GM12892 (cell line): ENCODE data around the gene SUV39H1.
"Not testable (repeated sequence)": the region's sequence is repeated elsewhere in the genome, so short reads cannot be mapped to it uniquely, and the experiment has no call there.

Experiments
- DNase-seq: peaks from one replicate; pipeline ENCODE4 v3.0.0; 2011; ENCODE audit not compliant: insufficient read length
- FAIRE-seq: peaks from 2 replicates; lab custom pipeline; 2011; peaks lifted over from hg19 to GRCh38; lab: Jason Lieb, UNC
- POLR2A ChIP-seq: IDR thresholded peaks from 2 replicates; pipeline ENCODE4 v1.6.1; 2011; ENCODE audit warnings: low read depth, low read length, control low read depth
- POLR2AphosphoS5 ChIP-seq: IDR thresholded peaks from 2 replicates; pipeline ENCODE4 v1.6.1; 2011; ENCODE audit warnings: low read depth, low read length, control low read depth
- TAF1 ChIP-seq: IDR thresholded peaks from 2 replicates; pipeline ENCODE4 v1.6.1; 2011; ENCODE audit warnings: low read depth, mild to moderate bottlenecking, control low read depth, low read length, borderline replicate concordance

The SUV39H1 gene

DNA sequence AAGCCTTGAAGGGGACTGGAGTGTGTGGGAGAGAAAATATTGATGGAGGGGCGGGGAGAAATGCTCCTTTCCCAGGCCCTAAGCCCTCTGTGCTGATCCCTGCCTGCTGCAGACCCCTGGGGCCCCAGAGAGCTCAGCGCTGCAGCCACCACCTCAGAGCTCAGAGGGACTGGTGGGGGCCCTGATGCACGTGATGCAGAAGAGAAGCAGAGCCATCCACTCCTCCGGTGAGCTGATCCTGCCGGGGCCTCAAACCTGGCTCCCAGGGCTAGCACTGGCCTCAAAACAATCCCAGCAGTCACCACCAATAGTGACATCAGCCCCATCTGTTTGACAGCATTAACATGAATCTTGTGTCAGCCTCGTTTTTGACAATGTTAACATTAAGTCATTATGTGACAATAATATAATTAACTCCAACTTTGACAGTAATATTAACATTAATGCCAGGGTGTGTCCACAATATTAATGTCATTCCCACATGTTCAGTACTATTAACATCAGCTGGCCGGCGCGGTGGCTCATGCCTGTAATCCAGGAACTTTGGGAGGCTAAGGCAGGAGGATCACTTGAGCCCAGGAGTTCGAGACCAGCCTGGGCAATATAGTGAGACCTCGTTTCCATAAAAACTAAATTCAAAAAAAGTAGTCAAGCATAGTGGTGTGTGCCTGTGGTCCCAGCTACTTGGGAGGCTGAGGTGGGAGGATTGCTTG, 7.2 kb upstream of the SUV39H1 start:
- no peak for DNase-seq
- FAIRE-seq = no peak
- TF ChIP-seq POLR2AphosphoS5 (no peak), TAF1 (no peak), POLR2A (no peak)

- FAIRE-seq, DNase-seq: not testable (repeated sequence)
Measured at GRCh38 chrX:48691746-48692145, 4.8 kb upstream of the SUV39H1 start.

DNA sequence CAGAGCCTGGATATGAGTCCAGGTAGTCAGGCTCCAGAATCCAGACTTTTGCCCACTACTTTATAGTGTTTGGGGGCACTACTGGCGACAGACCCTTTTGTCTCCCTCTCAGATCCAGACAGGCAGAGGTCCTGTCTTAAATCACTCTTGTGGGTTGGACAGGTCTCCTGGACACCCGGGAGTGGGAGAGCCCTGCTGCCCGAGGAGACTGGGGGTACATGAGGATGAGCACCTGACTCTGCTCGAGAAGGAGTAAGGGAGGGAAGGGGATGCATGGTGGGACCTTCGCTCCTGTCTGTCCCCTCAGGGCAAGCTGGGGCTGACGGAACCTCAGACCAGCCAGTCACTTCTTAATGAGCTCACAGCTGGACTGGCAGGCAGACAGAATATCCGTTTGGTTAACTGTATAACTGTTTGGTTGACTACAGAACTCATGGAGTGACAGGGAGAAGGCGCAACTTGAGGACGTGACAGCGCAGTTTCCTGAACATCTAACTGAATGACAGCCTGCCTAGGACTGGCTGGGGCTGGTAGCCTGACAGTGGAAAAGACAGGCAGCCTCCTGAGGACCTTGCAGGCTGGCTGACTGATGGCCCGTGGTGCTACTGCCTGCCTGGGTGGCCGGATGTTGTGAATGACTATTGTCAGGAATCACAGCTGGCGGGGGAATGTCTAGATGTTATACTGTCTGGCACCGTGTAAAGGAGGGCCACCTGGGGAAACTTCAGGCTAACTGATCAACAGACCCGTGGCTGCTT, 1.6 kb upstream of the SUV39H1 start:
- DNase-seq (no peak), FAIRE-seq (no peak)
- no peak for TF ChIP-seq POLR2A

DNA sequence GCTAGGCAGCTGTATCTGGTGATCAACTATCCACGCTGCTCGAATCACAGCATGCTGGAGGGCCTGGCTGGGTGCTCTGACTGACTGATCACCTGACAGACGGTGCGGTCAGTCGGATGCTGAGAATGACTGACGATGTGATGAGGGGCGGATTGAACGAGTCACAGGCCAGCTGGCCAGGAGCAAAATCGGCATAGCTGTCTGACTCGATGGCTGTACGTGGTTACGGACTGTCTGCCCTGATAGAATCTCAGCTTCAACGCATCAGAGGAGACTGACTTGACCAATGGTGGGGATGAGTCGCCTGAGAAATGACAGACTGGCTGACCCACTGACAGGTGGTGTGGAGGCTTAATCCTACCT, 1.0 kb upstream of the SUV39H1 start:
- DNase-seq (no peak), FAIRE-seq (peak; percentile 38)
- TF ChIP-seq POLR2A = no peak
- TF ChIP-seq TAF1 = no peak
- TF ChIP-seq POLR2AphosphoS5 = no peak

GRCh38 chrX:48695925-48696300, 621 bp upstream of the SUV39H1 start:
- DNase-seq (no peak), FAIRE-seq (no peak)
- TF ChIP-seq POLR2AphosphoS5 = 0 out of 2 replicates have a peak, but pooled peaks have one; percentile 7
- no peak for TF ChIP-seq POLR2A

- DNase-seq = peak; percentile 49
- TF ChIP-seq TAF1 = no peak; the same call in 1 of the 2 replicates
- no peak for TF ChIP-seq POLR2AphosphoS5
- no peak for TF ChIP-seq POLR2A
- FAIRE-seq = no peak
Measured at GRCh38 chrX:48696909-48697727, 584 bp downstream of the SUV39H1 start.

GRCh38 chrX:48698306-48698705, 1.8 kb downstream of the SUV39H1 start:
- FAIRE-seq = no peak
- TF ChIP-seq TAF1 = no peak
- no peak for DNase-seq

DNA sequence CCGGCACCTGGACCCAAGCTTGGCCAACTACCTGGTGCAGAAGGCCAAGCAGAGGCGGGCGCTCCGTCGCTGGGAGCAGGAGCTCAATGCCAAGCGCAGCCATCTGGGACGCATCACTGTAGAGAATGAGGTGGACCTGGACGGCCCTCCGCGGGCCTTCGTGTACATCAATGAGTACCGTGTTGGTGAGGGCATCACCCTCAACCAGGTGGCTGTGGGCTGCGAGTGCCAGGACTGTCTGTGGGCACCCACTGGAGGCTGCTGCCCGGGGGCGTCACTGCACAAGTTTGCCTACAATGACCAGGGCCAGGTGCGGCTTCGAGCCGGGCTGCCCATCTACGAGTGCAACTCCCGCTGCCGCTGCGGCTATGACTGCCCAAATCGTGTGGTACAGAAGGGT, 3.7 kb downstream of the SUV39H1 start:
- DNase-seq (no peak), FAIRE-seq (no peak)
- no peak for TF ChIP-seq TAF1
- no peak for TF ChIP-seq POLR2A
- no peak for TF ChIP-seq POLR2AphosphoS5

GRCh38 chrX:48700951-48701653, 4.6 kb downstream of the SUV39H1 start:
- FAIRE-seq = no peak
- no peak for DNase-seq
- TF ChIP-seq POLR2A = no peak
- TF ChIP-seq TAF1 = no peak
- TF ChIP-seq POLR2AphosphoS5 = no peak

- no peak for FAIRE-seq
Measured at GRCh38 chrX:48702032-48702431, 5.5 kb downstream of the SUV39H1 start.

DNA sequence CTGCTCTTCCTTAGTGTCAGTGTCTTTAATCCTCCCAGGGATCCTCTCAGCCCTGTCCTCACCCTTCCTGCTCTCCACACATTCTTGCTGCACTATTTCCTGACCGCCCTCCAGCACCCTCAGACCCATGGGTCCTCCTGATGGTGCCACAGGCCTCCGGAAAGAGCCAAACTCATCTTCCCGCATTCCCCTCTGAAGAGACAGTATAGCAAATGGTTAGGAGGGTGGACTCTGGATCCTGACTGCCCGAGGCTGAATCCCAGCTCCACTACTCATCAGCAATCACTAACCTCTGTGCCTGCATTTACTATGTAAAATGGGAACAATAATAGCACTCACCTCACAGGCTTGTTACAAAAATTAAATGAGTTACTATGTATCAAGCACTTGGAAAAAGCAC, 6.2 kb downstream of the SUV39H1 start:
- TF ChIP-seq POLR2A (no peak), POLR2AphosphoS5 (no peak), TAF1 (no peak)
- DNase-seq = no peak
- no peak for FAIRE-seq

More at GRCh38 chrX:48702032-48702431, 5.5 kb downstream of the SUV39H1 start:
- DNase-seq = no peak
- no peak for TF ChIP-seq POLR2AphosphoS5
- no peak for TF ChIP-seq TAF1
- no peak for TF ChIP-seq POLR2A
